Endothelial cell of umbilical vein (primary cell): ENCODE measurements around the gene CIP2A. TPM values are rescaled to one million over a fixed set of nuclear protein-coding genes. Genes with fewer than 3 reads are reported as not detected.

Experiments used
- BruUV-seq: library from RNA; stranded (reverse); fragments of 400-500 nt; replicated peaks from 2 replicates; lab custom pipeline; 2021; lab: Mats Ljungman, UMichigan
- CTCF ChIA-PET: fragments of 300-600, 350-600 bp; sonication (Branson Sonifier 250); formaldehyde crosslinking; loops from one replicate; lab custom pipeline; 2021; ENCODE audit warnings: antibody characterized with exemption, inconsistent platforms; lab: Charles Lee
- POLR2A ChIA-PET: fragments of 300-600, 350-600 bp; sonication (Branson Sonifier 250); formaldehyde crosslinking; loops from one replicate; lab custom pipeline; 2021; ENCODE audit warnings: antibody characterized with exemption, inconsistent platforms; lab: Charles Lee
- DNase-seq: peaks from one replicate; pipeline ENCODE4 v3.0.0-alpha.2; 2011; ENCODE audit warnings: low read depth, low spot score
- FAIRE-seq: peaks from 2 replicates; lab custom pipeline; 2011; peaks lifted over from hg19 to GRCh38; lab: Jason Lieb, UNC
- H2AFZ ChIP-seq: 2 replicates; pipeline ENCODE4 v1.6.0; 2012; ENCODE audit warnings: low read depth, low read length, control low read depth, inconsistent platforms
- H3K27ac ChIP-seq: 2 replicates; pipeline ENCODE4 v1.5.1; 2011; ENCODE audit warnings: low read depth, mild to moderate bottlenecking, control low read depth, low read length, moderate library complexity; ENCODE audit not compliant: insufficient read depth
- H3K27me3 ChIP-seq, 2 experiments: 2 replicates each; pipeline versions ENCODE4 v1.6.0 to v1.6.1; 2011; ENCODE audit warnings: low read length in 2 of 2, mixed read lengths in 1 of 2; ENCODE audit not compliant: control insufficient read depth in 2 of 2, insufficient read depth in 2 of 2
- H3K36me3 ChIP-seq, 2 experiments: 2 replicates in 1 of 2; 3 replicates in 1 of 2; pipeline ENCODE4 v1.5.1; 2011; ENCODE audit warnings: low read length in 2 of 2, mild to moderate bottlenecking in 1 of 2, moderate library complexity in 1 of 2; ENCODE audit not compliant: control insufficient read depth in 2 of 2, insufficient read depth in 2 of 2; ENCODE audit errors: extremely low read depth in 1 of 2
- H3K4me1 ChIP-seq: 3 replicates; pipeline ENCODE4 v1.5.1; 2011; ENCODE audit warnings: mild to moderate bottlenecking, low read length; ENCODE audit not compliant: control insufficient read depth, insufficient read depth; ENCODE audit errors: extremely low read depth
- H3K4me2 ChIP-seq: 2 replicates; pipeline ENCODE4 v1.6.1; 2011; ENCODE audit warnings: low read length, control low read depth, mixed read lengths; ENCODE audit not compliant: insufficient read depth
- H3K4me3 ChIP-seq, 3 experiments: fragments of 200-600 bp in 1 of 3; sonication (generic), shearing (Covaris generic) in 1 of 3; replicated peaks in 1 of 3; 2 replicates each; pipeline ENCODE4 v1.5.1; 2011 to 2016; ENCODE audit warnings: control low read depth in 3 of 3, low read length in 3 of 3, mild to moderate bottlenecking in 2 of 3, inconsistent platforms in 1 of 3, low read depth in 1 of 3, moderate library complexity in 1 of 3; ENCODE audit not compliant: insufficient read depth in 1 of 3
- H3K79me2 ChIP-seq: 2 replicates; pipeline ENCODE4 v1.6.0; 2012; ENCODE audit warnings: low read length, inconsistent platforms; ENCODE audit not compliant: control insufficient read depth, insufficient read depth
- H3K9ac ChIP-seq: replicated peaks from 2 replicates; pipeline ENCODE3; 2011; ENCODE audit warnings: low read length, control low read depth; ENCODE audit not compliant: insufficient read depth; ENCODE audit errors: extremely low read depth
- H3K9me1 ChIP-seq: replicated peaks from 3 replicates; pipeline ENCODE4 v1.6.0; 2011; ENCODE audit warnings: mild to moderate bottlenecking, low read length; ENCODE audit not compliant: control insufficient read depth, insufficient read depth; ENCODE audit errors: extremely low read depth
- H3K9me3 ChIP-seq: replicated peaks from 2 replicates; pipeline ENCODE4 v1.5.1; 2012; ENCODE audit warnings: low read length, inconsistent platforms; ENCODE audit not compliant: control insufficient read depth, insufficient read depth
- H4K20me1 ChIP-seq: replicated peaks from 2 replicates; pipeline ENCODE3; 2011; ENCODE audit warnings: mild to moderate bottlenecking, low read length; ENCODE audit not compliant: control insufficient read depth, insufficient read depth; ENCODE audit errors: extremely low read depth
- CTCF ChIP-seq, 2 donors: IDR thresholded peaks; 1 replicate in 1 of 2; 2 replicates in 1 of 2; pipeline ENCODE4 v1.5.1; 2011; ENCODE audit warnings: low read length in 2 of 2, mild to moderate bottlenecking in 2 of 2, moderate library complexity in 2 of 2, control low read depth in 1 of 2, inconsistent platforms in 1 of 2, low read depth in 1 of 2; ENCODE audit not compliant: insufficient read depth in 1 of 2; ENCODE audit errors: extremely low read depth in 1 of 2
- EZH2 ChIP-seq: IDR thresholded peaks from 2 replicates; pipeline ENCODE4 v1.6.1; 2012; ENCODE audit warnings: borderline replicate concordance, low read depth, mild to moderate bottlenecking, moderate library complexity, low read length, inconsistent platforms; ENCODE audit not compliant: severe bottlenecking
- FOS ChIP-seq: IDR thresholded peaks from 2 replicates; pipeline ENCODE4 v1.6.1; 2011; ENCODE audit warnings: mild to moderate bottlenecking, low read length, moderate library complexity, borderline replicate concordance; ENCODE audit not compliant: insufficient read depth
- GATA2 ChIP-seq: IDR thresholded peaks from 2 replicates; pipeline ENCODE4 v1.7.0; 2011; ENCODE audit warnings: low read depth, mild to moderate bottlenecking, moderate library complexity, mixed read lengths, low read length; ENCODE audit not compliant: insufficient read length, insufficient read depth
- JUN ChIP-seq: IDR thresholded peaks from 2 replicates; pipeline ENCODE4 v1.6.1; 2011; ENCODE audit warnings: borderline replicate concordance, low read depth; ENCODE audit not compliant: insufficient read length, insufficient read depth
- MAX ChIP-seq: IDR thresholded peaks from 2 replicates; pipeline ENCODE4 v1.6.1; 2011; ENCODE audit not compliant: insufficient read depth, insufficient read length
- MYC ChIP-seq: IDR thresholded peaks from one replicate; pipeline ENCODE4 v1.6.1; 2011; ENCODE audit warnings: mild to moderate bottlenecking, low read depth, low read length
- POLR2A ChIP-seq: IDR thresholded peaks from 2 replicates; pipeline ENCODE4 v1.6.1; 2012; ENCODE audit warnings: low read depth, mild to moderate bottlenecking, control low read depth, low read length
- POLR2AphosphoS5 ChIP-seq: IDR thresholded peaks from 2 replicates; pipeline ENCODE4 v1.6.1; 2012; ENCODE audit warnings: low read depth, mild to moderate bottlenecking, control low read depth, low read length, moderate library complexity; ENCODE audit not compliant: insufficient read depth
- dilution Hi-C: fragments of 300-500 bp; cut with MboI; formaldehyde crosslinking; loops from one replicate; pipeline ENCODE4 v1.15.0; 2019; ENCODE audit warnings: low sequenced_read_pairs; ENCODE audit not compliant: extremely low pct_ligation_motif_present
- intact Hi-C: fragments of 100-400 bp; cut with micrococcal nuclease; formaldehyde crosslinking; loops from one replicate; pipeline ENCODE4 v1.10.0; 2022
- polyA plus RNA-seq, 4 experiments: library from polyadenylated mRNA; depleted of rRNA in 3 of 4; stranded (reverse) in 3 of 4; unstranded in 1 of 4; fragments of >200 nt; gene quantifications; 2 replicates each; pipeline versions ENCODE4 v1.2.1 to v1.2.3, GENCODE V29; 2011 to 2012; ENCODE audit warnings: missing spikeins in 1 of 4
- total RNA-seq: library from RNA; stranded (reverse); gene quantifications from 2 replicates; pipeline ENCODE4 v1.2.3, GENCODE V29; 2021

Gene CIP2A
- total and polyA plus RNA-seq, 2 donors (not counting 3 experiments of a cell fraction or from before 2014, with no cell fraction given): 9.4 to 33.7 TPM

DNA sequence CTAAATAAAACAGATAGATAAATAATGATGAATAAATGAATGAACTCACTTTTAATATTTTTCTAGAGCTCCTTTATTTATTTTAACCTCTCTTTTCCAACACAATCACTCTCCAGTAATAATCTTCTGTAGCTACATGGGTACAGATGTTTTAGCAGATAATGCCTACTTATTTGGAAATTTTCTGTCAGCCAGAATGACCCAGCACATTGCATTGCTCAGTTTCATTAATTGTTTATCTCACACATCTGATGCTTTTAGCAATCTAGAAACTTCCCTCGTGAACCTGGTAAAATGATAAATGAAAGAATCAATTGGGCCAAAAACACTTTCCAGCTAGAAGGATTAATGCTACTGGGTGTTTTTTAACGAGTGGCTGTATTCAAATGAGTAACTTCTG is 64.0 kb downstream of the CIP2A start:
- Histone ChIP-seq H4K20me1 (no peaks in the 10 kb centered on the region), H3K4me2 (no peak overlapping the region), H2AFZ (no peak overlapping the region), H3K9ac (no peak overlapping the region), H3K9me3 (no peaks in the 10 kb centered on the region), H3K4me3 (no peak overlapping the region), H3K36me3 (no peaks in the 10 kb centered on the region), H3K27me3 (peaks cover 2 to 3% of the 10 kb centered on the region in 2 experiments), H3K9me1 (no peaks in the 10 kb centered on the region), H3K4me1 (no peaks in the 10 kb centered on the region), H3K79me2 (no peaks in the 10 kb centered on the region), H3K27ac (no peak overlapping the region)
- DNase-seq (no peak), FAIRE-seq (no peak)
- dilution Hi-C loops: no loop called here
- no TSS peak for BruUV-seq
- TF ChIP-seq MYC (no peak), MAX (no peak), EZH2 (no peak), POLR2A (no peak), GATA2 (no peak), CTCF (IDR thresholded peaks at IDR 0.05; ENCODE audit: extremely low read depth in 1 of 2, insufficient read depth in 1 of 2, low read depth in 1 of 2, low read length in 2 of 2) (no peak), POLR2AphosphoS5 (no peak), FOS (no peak), JUN (no peak)
- POLR2A ChIA-PET: no interaction called here
- CTCF ChIA-PET: interaction anchor here (2.0 kb wide), 1 partner anchor 27 kb away, joined by 8 read pairs; no protein-coding TSS in a partner anchor
- intact Hi-C loops: no loop called here
